ENCODE measurements around the gene RSBN1L. TPM values are rescaled to one million over a fixed set of nuclear protein-coding genes. Genes with fewer than 3 reads are reported as not detected.

Gene RSBN1L
- total and polyA plus RNA-seq, 5 donors from 2014 or later: 7.3 to 31.8 (median 8.2) TPM

GRCh38 chr7:77687747-77688144 is 8.5 kb upstream of the RSBN1L start:
- no peaks in the 10 kb centered on the region for H3K27me3 Mint-ChIP-seq
- no peaks in the 10 kb centered on the region for H3K9me3 Mint-ChIP-seq
- Histone ChIP-seq H3K9me3 (ENCODE audit: control insufficient read depth in 2 of 2, low read length in 2 of 2) (no peaks in the 10 kb centered on the region), H3K27me3 (ENCODE audit: control insufficient read depth, insufficient read depth, low read length) (no peaks in the 10 kb centered on the region), H3K27ac (ENCODE audit: insufficient read depth, low read length, poor library complexity, severe bottlenecking) (no peak overlapping the region), H3K36me3 (ENCODE audit: control insufficient read depth, insufficient read depth, low read length) (peaks cover 3% of the 10 kb centered on the region), H3K4me3 (ENCODE audit: low read depth, low read length) (no peak overlapping the region), H3K4me1 (ENCODE audit: control insufficient read depth, insufficient read depth, low read length, poor library complexity, severe bottlenecking) (peaks cover 19% of the 10 kb centered on the region)
- peak in 2 of 3 donors; percentile 13 to 14 for DNase-seq
- H3K4me3 Mint-ChIP-seq: peak overlapping the region in 3 of 4 donors; percentile 39 to 79 (median 40)
- no peak for ATAC-seq (ENCODE audit: low read depth in 2 of 2)
- peaks cover 7% of the 10 kb centered on the region for H3K36me3 Mint-ChIP-seq
- peaks cover 23 to 43% (median 36%) of the 10 kb centered on the region in 4 donors for H3K4me1 Mint-ChIP-seq
- H3K27ac Mint-ChIP-seq: peak overlapping the region in 2 of 3 donors; percentile 57 to 69

- Histone ChIP-seq H3K4me3 (ENCODE audit: low read depth, low read length) (no peak overlapping the region), H3K9me3 (ENCODE audit: control insufficient read depth in 2 of 2, low read length in 2 of 2) (no peaks in the 10 kb centered on the region), H3K27ac (ENCODE audit: insufficient read depth, low read length, poor library complexity, severe bottlenecking) (no peak overlapping the region), H3K27me3 (ENCODE audit: control insufficient read depth, insufficient read depth, low read length) (no peaks in the 10 kb centered on the region), H3K36me3 (ENCODE audit: control insufficient read depth, insufficient read depth, low read length) (no peaks in the 10 kb centered on the region), H3K4me1 (ENCODE audit: control insufficient read depth, insufficient read depth, low read length, poor library complexity, severe bottlenecking) (peaks cover 28% of the 10 kb centered on the region)
- Mint-ChIP-seq H3K4me3 (peak overlapping the region in 1 of 4 donors; percentile 50), H3K9me3 (no peaks in the 10 kb centered on the region), H3K36me3 (peaks cover 5% of the 10 kb centered on the region), H3K27me3 (no peaks in the 10 kb centered on the region), H3K4me1 (peaks cover 23 to 57% (median 44%) of the 10 kb centered on the region in 4 donors), H3K27ac (peak overlapping the region in 2 of 3 donors; percentile 54 to 65)
- DNase-seq (no peak), ATAC-seq (ENCODE audit: low read depth in 2 of 2) (no peak)
Measured at GRCh38 chr7:77690289-77690688, 6.0 kb upstream of the RSBN1L start.

GRCh38 chr7:77691892-77692491 is 4.3 kb upstream of the RSBN1L start:
- Mint-ChIP-seq H3K27ac (peak overlapping the region in 1 of 3 donors; percentile 32), H3K4me1 (peaks cover 18 to 56% (median 40%) of the 10 kb centered on the region in 4 donors), H3K9me3 (no peaks in the 10 kb centered on the region), H3K27me3 (no peaks in the 10 kb centered on the region), H3K4me3 (peak overlapping the region in 2 of 4 donors; percentile 23 to 79), H3K36me3 (peaks cover 5% of the 10 kb centered on the region)
- Histone ChIP-seq H3K4me1 (ENCODE audit: control insufficient read depth, insufficient read depth, low read length, poor library complexity, severe bottlenecking) (peaks cover 30% of the 10 kb centered on the region), H3K4me3 (ENCODE audit: low read depth, low read length) (no peak overlapping the region), H3K36me3 (ENCODE audit: control insufficient read depth, insufficient read depth, low read length) (no peaks in the 10 kb centered on the region), H3K27ac (ENCODE audit: insufficient read depth, low read length, poor library complexity, severe bottlenecking) (no peak overlapping the region), H3K27me3 (ENCODE audit: control insufficient read depth, insufficient read depth, low read length) (no peaks in the 10 kb centered on the region), H3K9me3 (ENCODE audit: control insufficient read depth in 2 of 2, low read length in 2 of 2) (no peaks in the 10 kb centered on the region)
- DNase-seq (no peak), ATAC-seq (ENCODE audit: low read depth in 2 of 2) (no peak)

- Mint-ChIP-seq H3K27ac (peak overlapping the region in 1 of 3 donors; percentile 13), H3K36me3 (peaks cover 3% of the 10 kb centered on the region), H3K4me1 (peaks cover 14 to 57% (median 38%) of the 10 kb centered on the region in 4 donors), H3K4me3 (peak overlapping the region; percentile 31 to 79 (median 56)), H3K9me3 (no peaks in the 10 kb centered on the region), H3K27me3 (no peaks in the 10 kb centered on the region)
- Histone ChIP-seq H3K9me3 (ENCODE audit: control insufficient read depth in 2 of 2, low read length in 2 of 2) (no peaks in the 10 kb centered on the region), H3K4me3 (ENCODE audit: low read depth, low read length) (no peak overlapping the region), H3K4me1 (ENCODE audit: control insufficient read depth, insufficient read depth, low read length, poor library complexity, severe bottlenecking) (peaks cover 31% of the 10 kb centered on the region), H3K27me3 (ENCODE audit: control insufficient read depth, insufficient read depth, low read length) (no peaks in the 10 kb centered on the region), H3K27ac (ENCODE audit: insufficient read depth, low read length, poor library complexity, severe bottlenecking) (no peak overlapping the region), H3K36me3 (ENCODE audit: control insufficient read depth, insufficient read depth, low read length) (no peaks in the 10 kb centered on the region)
- DNase-seq (no peak), ATAC-seq (ENCODE audit: low read depth in 2 of 2) (no peak)
Measured at GRCh38 chr7:77693830-77694583, 2.3 kb upstream of the RSBN1L start.

- Histone ChIP-seq H3K27ac (ENCODE audit: insufficient read depth, low read length, poor library complexity, severe bottlenecking) (peak overlapping the region; percentile 88), H3K36me3 (ENCODE audit: control insufficient read depth, insufficient read depth, low read length) (peaks cover 8% of the 10 kb centered on the region), H3K4me1 (ENCODE audit: control insufficient read depth, insufficient read depth, low read length, poor library complexity, severe bottlenecking) (peaks cover 55% of the 10 kb centered on the region), H3K4me3 (ENCODE audit: low read depth, low read length) (peak overlapping the region; percentile 97), H3K27me3 (ENCODE audit: control insufficient read depth, insufficient read depth, low read length) (no peaks in the 10 kb centered on the region), H3K9me3 (ENCODE audit: control insufficient read depth in 2 of 2, low read length in 2 of 2) (no peaks in the 10 kb centered on the region)
- Mint-ChIP-seq H3K27me3 (no peaks in the 10 kb centered on the region), H3K9me3 (peaks cover 0 to 1% (median 0%) of the 10 kb centered on the region in 7 donors), H3K4me1 (peaks cover 20 to 73% (median 50%) of the 10 kb centered on the region in 4 donors), H3K36me3 (peaks cover 12% of the 10 kb centered on the region), H3K27ac (peak overlapping the region; percentile 97), H3K4me3 (peak overlapping the region; percentile 98 to 99 (median 98))
- DNase-seq (peak in 2 of 3 donors; percentile 46 to 70), ATAC-seq (ENCODE audit: low read depth in 2 of 2) (peak; percentile 23 to 24)
Measured at GRCh38 chr7:77696643-77697534, 630 bp downstream of the RSBN1L start.

GRCh38 chr7:77697535-77697831 is 1.2 kb downstream of the RSBN1L start:
- DNase-seq: peak in 2 of 3 donors; percentile 15 to 21
- peak overlapping the region; percentile 91 to 97 (median 97) for H3K27ac Mint-ChIP-seq
- H3K27me3 ChIP-seq (ENCODE audit: control insufficient read depth, insufficient read depth, low read length): no peaks in the 10 kb centered on the region
- no peak for ATAC-seq (ENCODE audit: low read depth in 2 of 2)
- H3K4me3 ChIP-seq (ENCODE audit: low read depth, low read length): peak overlapping the region; percentile 97
- H3K4me1 Mint-ChIP-seq: peaks cover 20 to 74% (median 51%) of the 10 kb centered on the region in 4 donors
- H3K36me3 ChIP-seq (ENCODE audit: control insufficient read depth, insufficient read depth, low read length): peaks cover 8% of the 10 kb centered on the region
- H3K4me3 Mint-ChIP-seq: peak overlapping the region; percentile 98 to 99 (median 98)
- peaks cover 61% of the 10 kb centered on the region for H3K4me1 ChIP-seq (ENCODE audit: control insufficient read depth, insufficient read depth, low read length, poor library complexity, severe bottlenecking)
- H3K9me3 Mint-ChIP-seq: peaks cover 0 to 3% (median 0%) of the 10 kb centered on the region in 7 donors
- no peaks in the 10 kb centered on the region for H3K9me3 ChIP-seq (ENCODE audit: control insufficient read depth in 2 of 2, low read length in 2 of 2)
- no peaks in the 10 kb centered on the region for H3K27me3 Mint-ChIP-seq
- peak overlapping the region; percentile 88 for H3K27ac ChIP-seq (ENCODE audit: insufficient read depth, low read length, poor library complexity, severe bottlenecking)
- peaks cover 12% of the 10 kb centered on the region for H3K36me3 Mint-ChIP-seq

- peak in 1 of 3 donors; percentile 16 for DNase-seq
- H3K4me1 ChIP-seq (ENCODE audit: control insufficient read depth, insufficient read depth, low read length, poor library complexity, severe bottlenecking): peaks cover 67% of the 10 kb centered on the region
- H3K27ac Mint-ChIP-seq: peak overlapping the region in 2 of 3 donors; percentile 97
- peaks cover 8% of the 10 kb centered on the region for H3K36me3 ChIP-seq (ENCODE audit: control insufficient read depth, insufficient read depth, low read length)
- peaks cover 26 to 75% (median 55%) of the 10 kb centered on the region in 4 donors for H3K4me1 Mint-ChIP-seq
- peak overlapping the region; percentile 18 for H3K27ac ChIP-seq (ENCODE audit: insufficient read depth, low read length, poor library complexity, severe bottlenecking)
- H3K9me3 ChIP-seq (ENCODE audit: control insufficient read depth in 2 of 2, low read length in 2 of 2): no peaks in the 10 kb centered on the region
- H3K27me3 ChIP-seq (ENCODE audit: control insufficient read depth, insufficient read depth, low read length): no peaks in the 10 kb centered on the region
- peaks cover 11% of the 10 kb centered on the region for H3K36me3 Mint-ChIP-seq
- H3K27me3 Mint-ChIP-seq: no peaks in the 10 kb centered on the region
- H3K4me3 ChIP-seq (ENCODE audit: low read depth, low read length): peak overlapping the region; percentile 97
- peaks cover 0 to 3% (median 0%) of the 10 kb centered on the region in 7 donors for H3K9me3 Mint-ChIP-seq
- ATAC-seq (ENCODE audit: low read depth in 2 of 2): no peak
- H3K4me3 Mint-ChIP-seq: peak overlapping the region; percentile 98 to 99 (median 98)
Measured at GRCh38 chr7:77698042-77698625, 1.9 kb downstream of the RSBN1L start.

All from CD4-positive, CD25-positive, alpha-beta regulatory T cell (primary cell).